AG09309 (cell line): ENCODE data around the gene ATP11A.

Source experiments
- DNase-seq: peaks from one replicate; pipeline ENCODE4 v3.0.0-alpha.2; 2010; ENCODE audit warnings: low read depth
- H3K4me3 ChIP-seq: 2 replicates; pipeline ENCODE4 v1.5.1; 2011; ENCODE audit warnings: mild to moderate bottlenecking, low read depth, low read length, moderate library complexity; ENCODE audit not compliant: control insufficient read depth
- TF ChIP-seq, protein P1 (sequence below): IDR thresholded peaks from 2 replicates; pipeline ENCODE4 v1.5.1; 2011; ENCODE audit warnings: mild to moderate bottlenecking, low read depth, low read length, inconsistent platforms; ENCODE audit not compliant: insufficient read depth, control insufficient read depth; ENCODE audit errors: missing control alignments

Gene ATP11A

DNA sequence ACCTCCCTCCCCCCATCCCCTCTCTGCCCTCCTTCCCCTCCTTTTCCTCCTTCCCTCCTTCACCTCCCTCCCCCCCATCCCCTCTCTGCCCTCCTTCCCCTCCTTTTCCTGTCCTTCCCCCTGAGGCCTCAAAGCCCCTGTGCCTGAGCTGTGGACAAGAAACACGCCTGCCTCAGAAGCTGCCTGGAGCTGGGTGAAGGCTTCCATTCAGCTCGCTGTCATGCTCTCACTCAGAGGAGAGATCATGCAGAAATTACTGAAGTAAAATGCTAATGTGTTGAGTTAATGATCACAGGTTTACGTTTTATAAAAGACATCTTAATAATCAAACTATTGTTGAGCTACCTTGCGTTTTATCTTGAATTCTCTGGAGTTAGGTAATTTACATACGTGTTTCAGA, 114.5 kb downstream of the ATP11A start:
- TF ChIP-seq, protein P1, sequence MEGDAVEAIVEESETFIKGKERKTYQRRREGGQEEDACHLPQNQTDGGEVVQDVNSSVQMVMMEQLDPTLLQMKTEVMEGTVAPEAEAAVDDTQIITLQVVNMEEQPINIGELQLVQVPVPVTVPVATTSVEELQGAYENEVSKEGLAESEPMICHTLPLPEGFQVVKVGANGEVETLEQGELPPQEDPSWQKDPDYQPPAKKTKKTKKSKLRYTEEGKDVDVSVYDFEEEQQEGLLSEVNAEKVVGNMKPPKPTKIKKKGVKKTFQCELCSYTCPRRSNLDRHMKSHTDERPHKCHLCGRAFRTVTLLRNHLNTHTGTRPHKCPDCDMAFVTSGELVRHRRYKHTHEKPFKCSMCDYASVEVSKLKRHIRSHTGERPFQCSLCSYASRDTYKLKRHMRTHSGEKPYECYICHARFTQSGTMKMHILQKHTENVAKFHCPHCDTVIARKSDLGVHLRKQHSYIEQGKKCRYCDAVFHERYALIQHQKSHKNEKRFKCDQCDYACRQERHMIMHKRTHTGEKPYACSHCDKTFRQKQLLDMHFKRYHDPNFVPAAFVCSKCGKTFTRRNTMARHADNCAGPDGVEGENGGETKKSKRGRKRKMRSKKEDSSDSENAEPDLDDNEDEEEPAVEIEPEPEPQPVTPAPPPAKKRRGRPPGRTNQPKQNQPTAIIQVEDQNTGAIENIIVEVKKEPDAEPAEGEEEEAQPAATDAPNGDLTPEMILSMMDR: no peak
- H3K4me3 ChIP-seq: no peak overlapping the region
- no peak for DNase-seq

DNA sequence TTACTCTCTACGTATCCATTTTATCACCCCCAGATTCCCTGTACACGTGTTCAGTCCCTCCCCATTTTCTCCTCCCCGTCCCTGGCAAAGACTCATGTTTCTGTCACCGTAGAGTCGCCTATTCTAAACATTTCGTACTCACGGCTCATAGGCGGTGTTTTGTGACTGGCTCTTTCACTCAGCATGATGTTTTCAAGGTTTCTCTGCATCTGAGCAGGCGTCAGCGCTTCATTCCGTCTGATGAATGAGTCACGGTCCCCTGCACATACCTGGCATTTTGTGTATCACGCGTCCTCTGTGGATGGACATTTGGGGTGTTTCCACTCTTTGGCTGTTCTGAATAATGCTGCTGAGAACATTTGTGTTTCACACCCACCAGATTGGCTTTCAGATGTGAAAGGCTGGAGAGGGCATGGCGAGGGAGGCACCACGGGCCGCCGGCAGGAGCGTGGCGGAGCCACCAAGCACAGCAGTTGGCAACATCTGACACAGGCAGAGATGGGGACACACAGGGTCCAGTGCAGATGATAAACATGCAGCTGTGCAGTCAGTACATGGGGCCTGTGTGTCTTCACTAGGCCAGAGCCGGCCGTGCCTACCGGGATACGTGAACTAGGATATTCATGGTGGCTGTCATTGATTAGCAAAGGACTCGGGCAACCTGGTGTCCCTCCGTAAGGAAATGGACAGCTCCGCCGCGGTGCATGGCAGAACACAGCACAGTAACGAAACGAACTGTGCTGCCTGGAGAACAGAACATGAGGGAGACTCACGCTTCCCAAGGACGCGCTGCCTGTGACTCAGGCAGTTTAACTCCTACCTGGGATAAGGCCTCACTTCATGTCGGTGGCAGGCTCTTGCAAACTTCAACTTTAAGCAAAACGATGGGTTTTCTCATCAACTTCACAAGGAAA, 117.2 kb downstream of the ATP11A start:
- TF ChIP-seq, protein P1: no peak
- DNase-seq: no peak
- H3K4me3 ChIP-seq: no peak overlapping the region

DNA sequence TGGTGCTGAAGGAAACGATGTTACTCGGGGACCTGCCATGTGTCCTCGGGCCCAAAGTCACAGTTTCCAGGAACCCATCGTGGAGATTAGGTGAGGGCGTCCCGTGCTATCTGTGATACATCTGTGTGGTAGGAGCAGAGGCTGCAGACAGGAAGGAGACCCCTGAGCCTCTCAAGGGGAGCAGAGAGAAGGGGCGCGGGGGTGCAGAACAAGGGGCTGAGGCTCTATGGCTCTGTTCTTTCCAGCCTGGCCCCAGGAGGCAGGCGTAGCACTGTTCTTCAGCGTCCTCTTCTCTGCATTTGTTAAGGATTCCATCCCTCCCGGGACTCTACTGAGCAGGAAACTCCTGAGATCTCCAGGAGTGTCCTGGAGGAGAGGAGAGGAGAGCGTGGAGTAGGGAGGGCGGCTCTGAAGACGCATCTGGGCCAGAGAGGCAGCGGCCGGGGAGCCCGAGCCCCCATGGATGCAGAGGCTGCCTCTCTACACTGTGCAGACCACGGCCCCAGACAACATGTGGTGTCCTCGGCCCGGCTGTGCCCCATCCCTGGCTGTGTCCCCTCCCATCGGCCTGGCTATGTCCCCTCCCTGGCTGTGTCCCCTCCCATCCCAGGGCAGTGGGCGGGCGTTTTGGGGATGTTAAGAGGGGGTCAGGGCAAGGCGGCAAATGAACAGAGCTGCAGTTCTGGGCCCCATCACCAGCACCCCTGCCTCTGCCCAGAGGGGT, 118.0 kb downstream of the ATP11A start:
- TF ChIP-seq, protein P1: no peak
- H3K4me3 ChIP-seq: no peak overlapping the region

DNA sequence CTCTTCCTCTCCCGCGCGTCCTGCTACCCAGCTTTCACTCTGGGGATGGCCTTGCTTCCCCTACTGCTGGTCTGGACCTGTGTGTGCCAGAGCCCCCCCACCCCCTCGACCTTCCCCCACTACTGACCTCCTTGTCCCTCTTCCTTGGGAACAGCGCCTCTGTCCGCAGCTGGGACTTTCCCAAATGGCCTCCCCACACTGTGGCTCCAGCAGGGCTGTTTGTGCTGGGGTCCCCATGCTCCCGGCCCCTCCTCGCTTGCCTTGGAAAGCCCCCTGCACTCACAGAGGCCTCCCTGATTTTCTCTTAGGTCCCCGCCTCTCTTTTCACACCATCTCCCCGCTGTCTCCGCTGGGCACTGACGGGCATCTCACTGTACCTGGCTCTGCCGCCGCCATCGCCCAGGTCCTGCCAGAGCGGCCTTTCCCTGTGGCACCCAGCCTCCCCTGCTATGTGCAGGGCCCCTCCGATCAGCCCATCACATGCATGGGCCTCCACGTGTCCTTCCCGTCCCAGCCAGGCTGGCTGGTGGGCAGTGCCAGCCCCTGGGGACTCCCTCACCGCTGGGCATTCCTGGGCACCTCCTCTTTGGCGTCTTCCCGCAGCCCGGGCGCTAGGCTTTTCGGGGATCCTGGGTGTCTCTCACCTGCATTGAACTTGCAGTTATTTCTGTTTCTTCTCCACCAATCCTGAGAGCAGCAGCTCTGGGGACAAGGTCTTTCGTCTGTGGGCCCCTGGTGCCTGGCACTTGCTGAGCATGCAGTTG, 118.7 kb downstream of the ATP11A start:
- TF ChIP-seq, protein P1: no peak
- H3K4me3 ChIP-seq: no peak overlapping the region
- no peak for DNase-seq

More for the DNA sequence above, 118.0 kb downstream of the ATP11A start:
- DNase-seq: no peak

DNA sequence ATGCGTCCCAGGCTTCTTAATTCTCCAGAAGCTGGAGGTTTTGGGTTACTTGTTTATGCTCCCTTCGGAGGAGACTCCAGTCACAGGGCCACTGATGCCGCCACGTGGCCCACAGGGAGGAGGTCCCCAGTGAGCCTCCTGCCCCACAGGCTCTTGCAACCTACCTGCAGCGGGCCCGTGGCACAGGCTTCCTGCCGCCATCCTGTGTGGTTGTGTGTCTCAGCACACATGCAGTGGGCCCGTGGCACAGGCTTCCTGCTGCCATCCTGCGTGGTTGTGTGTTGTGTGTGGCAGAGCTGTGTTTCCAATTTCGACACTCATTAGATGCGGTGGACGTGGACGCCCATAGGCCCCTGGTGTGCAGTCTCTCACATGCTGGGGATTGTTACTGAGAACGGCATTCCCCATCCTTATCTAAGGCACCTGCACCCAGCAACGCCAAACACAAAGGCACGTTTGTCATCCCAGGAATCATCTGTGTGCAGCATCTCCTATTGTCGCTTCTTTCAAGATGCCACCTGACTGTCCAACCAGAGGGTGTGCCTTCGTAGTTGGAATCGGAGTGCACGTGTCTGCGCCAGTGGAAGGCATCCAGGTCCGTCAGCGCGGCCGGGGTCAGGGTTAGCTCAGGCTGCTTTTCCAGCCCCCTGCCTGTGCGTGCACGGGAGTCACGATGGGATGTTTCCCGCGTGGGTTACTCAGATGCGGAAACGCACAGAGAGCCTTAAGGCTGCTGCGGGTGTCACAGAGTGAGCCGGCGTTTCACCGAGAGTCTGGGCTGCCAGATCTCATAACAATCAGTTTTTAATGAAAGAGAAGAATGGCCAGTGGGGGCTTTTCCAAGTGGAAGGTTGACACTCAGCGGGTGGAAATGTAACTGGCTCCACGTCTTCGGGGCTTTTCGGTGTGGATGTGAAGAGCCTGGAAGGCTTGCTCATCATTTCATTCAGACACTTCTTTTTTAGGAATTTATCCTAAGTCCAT, 119.8 kb downstream of the ATP11A start:
- no peak for DNase-seq
- TF ChIP-seq, protein P1: no peak
- no peak overlapping the region for H3K4me3 ChIP-seq

DNA sequence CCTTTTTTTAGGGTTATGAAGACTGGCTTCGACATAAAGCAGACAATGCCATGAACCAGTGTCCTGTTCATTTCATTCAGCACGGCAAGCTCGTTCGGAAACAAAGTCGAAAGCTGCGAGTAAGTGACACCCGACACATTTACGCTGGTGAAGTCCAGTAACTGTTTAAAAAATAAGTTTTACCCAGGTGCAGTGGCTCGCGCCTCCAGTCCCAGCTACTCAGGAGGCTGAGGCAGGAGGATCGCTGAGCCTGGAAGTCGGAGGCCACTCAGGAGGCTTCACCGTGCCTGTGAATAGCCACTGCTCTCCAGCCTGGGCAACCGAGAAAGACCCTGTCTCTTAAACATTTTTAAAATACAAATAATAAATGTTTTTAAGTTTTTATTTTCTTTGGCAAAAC, 120.8 kb downstream of the ATP11A start:
- no peak for DNase-seq
- H3K4me3 ChIP-seq: no peak overlapping the region
- TF ChIP-seq, protein P1: no peak
